Measurements from ENCODE around the gene SETD5.

SETD5 gene

GRCh38 chr3:9409981-9410854, 12.8 kb downstream of the SETD5 start:
- DNase-seq = no peak

- DNase-seq = no peak
Observed at GRCh38 chr3:9411302-9411701, 13.9 kb downstream of the SETD5 start.

- no peak for DNase-seq
Observed at GRCh38 chr3:9412293-9412692, 14.9 kb downstream of the SETD5 start.

GRCh38 chr3:9414826-9415225, 17.4 kb downstream of the SETD5 start:
- no peak for DNase-seq

- DNase-seq = no peak
Observed at GRCh38 chr3:9415485-9416138, 18.2 kb downstream of the SETD5 start.

GRCh38 chr3:9416139-9416780, 18.8 kb downstream of the SETD5 start:
- no peak for DNase-seq

- DNase-seq = no peak
Observed at GRCh38 chr3:9420850-9421549, 23.6 kb downstream of the SETD5 start.

- peak; percentile 58 for DNase-seq
Observed at GRCh38 chr3:9422712-9423424, 25.5 kb downstream of the SETD5 start.

GRCh38 chr3:9428411-9428810, 31.0 kb downstream of the SETD5 start:
- DNase-seq = no peak

- DNase-seq = no peak
Observed at GRCh38 chr3:9430733-9431132, 33.3 kb downstream of the SETD5 start.

GRCh38 chr3:9433627-9434521, 36.5 kb downstream of the SETD5 start:
- DNase-seq = no peak

GRCh38 chr3:9435316-9435715, 37.9 kb downstream of the SETD5 start:
- no peak for DNase-seq

- DNase-seq = no peak
Observed at GRCh38 chr3:9439331-9439730, 41.9 kb downstream of the SETD5 start.

- no peak for DNase-seq
Observed at GRCh38 chr3:9441501-9442221, 44.2 kb downstream of the SETD5 start.

GRCh38 chr3:9448071-9448470, 50.7 kb downstream of the SETD5 start:
- DNase-seq = no peak

- no peak for DNase-seq
Observed at GRCh38 chr3:9448643-9449042, 51.2 kb downstream of the SETD5 start.

- DNase-seq = no peak
Observed at GRCh38 chr3:9450126-9450525, 52.7 kb downstream of the SETD5 start.

GRCh38 chr3:9450991-9451390, 53.6 kb downstream of the SETD5 start:
- no peak for DNase-seq

GRCh38 chr3:9452417-9452816, 55.0 kb downstream of the SETD5 start:
- DNase-seq = peak; percentile 46

- no peak for DNase-seq
Observed at GRCh38 chr3:9455596-9456131, 58.2 kb downstream of the SETD5 start.

- DNase-seq = no peak
Observed at GRCh38 chr3:9467451-9467850, 70.0 kb downstream of the SETD5 start.

Measured in CD4-positive, alpha-beta T cell treated with Interleukin-17A for 1 hour (primary cell).